RWPE1 (cell line): Measurements from ENCODE around the gene AGAP1.

Experiments used
- CTCF ChIA-PET: fragments of 350-600 bp; sonication (Branson Sonifier 250); formaldehyde crosslinking; extraction: SDS; loops from one replicate; lab custom pipeline; 2021; lab: Yijun Ruan, JAX
- POLR2A ChIA-PET: fragments of 400-600 bp; formaldehyde crosslinking; extraction: SDS; loops from one replicate; lab custom pipeline; 2020; ENCODE audit warnings: antibody characterized with exemption; ENCODE audit not compliant: low non-redundant PET; lab: Yijun Ruan, JAX
- DNase-seq: peaks from one replicate; pipeline ENCODE4 v3.0.0; 2012; ENCODE audit warnings: low spot score
- H3K27ac ChIP-seq: fragments of 450-650 bp; 2 replicates; pipeline ENCODE4 v1.5.1; 2017
- TF ChIP-seq, protein P1 (sequence below): fragments of 450-650 bp; conservative IDR thresholded peaks from 2 replicates; pipeline ENCODE4 v1.5.1; 2017; ENCODE audit warnings: low read depth, mild to moderate bottlenecking

The AGAP1 gene

DNA sequence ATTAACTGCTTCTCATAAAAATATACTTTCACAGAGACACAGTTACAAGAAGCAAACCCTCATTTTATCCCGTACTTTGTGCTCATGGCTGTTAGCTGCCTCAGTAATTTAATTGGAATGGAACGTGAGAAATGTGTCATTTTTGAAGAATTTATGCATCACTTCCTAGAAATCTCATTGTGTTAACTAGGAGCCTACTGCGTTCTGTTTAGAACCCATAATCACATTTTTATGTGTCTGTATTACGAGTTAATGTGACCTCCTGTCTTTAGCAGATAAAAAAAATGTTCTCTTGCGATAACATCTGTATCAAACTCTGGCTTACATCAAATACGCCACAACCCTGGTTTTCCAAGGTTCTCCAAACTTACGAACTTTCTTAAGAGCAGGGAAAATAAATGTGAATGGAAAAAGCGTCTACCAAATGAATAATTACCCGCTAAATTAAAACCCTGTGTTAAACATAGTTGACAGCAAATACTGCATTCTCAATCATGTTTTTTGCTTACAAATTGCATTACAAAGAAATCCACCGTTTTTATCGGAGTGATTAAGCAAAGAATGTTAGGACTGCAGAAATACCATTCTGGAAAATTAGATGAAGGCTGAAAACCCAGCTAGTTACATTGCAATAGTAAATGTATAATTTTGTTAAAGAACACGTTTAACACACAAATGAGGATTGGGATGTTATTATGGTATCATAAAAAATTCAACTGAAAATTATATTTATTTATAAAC is 686.4 kb downstream of the AGAP1 start:
- DNase-seq, result peak; percentile 81
- ChIA-PET POLR2A (no interaction called here), CTCF (interaction anchor here (0.6 to 4.8 kb wide), 13 partner anchors 9 to 953 kb away, joined by 3 to 47 read pairs (median 4); no protein-coding TSS in a partner anchor)
- TF ChIP-seq, protein P1, sequence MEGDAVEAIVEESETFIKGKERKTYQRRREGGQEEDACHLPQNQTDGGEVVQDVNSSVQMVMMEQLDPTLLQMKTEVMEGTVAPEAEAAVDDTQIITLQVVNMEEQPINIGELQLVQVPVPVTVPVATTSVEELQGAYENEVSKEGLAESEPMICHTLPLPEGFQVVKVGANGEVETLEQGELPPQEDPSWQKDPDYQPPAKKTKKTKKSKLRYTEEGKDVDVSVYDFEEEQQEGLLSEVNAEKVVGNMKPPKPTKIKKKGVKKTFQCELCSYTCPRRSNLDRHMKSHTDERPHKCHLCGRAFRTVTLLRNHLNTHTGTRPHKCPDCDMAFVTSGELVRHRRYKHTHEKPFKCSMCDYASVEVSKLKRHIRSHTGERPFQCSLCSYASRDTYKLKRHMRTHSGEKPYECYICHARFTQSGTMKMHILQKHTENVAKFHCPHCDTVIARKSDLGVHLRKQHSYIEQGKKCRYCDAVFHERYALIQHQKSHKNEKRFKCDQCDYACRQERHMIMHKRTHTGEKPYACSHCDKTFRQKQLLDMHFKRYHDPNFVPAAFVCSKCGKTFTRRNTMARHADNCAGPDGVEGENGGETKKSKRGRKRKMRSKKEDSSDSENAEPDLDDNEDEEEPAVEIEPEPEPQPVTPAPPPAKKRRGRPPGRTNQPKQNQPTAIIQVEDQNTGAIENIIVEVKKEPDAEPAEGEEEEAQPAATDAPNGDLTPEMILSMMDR, result no peak
- peak overlapping the region; percentile 68; the same call in 1 of the 2 replicates for H3K27ac ChIP-seq

DNA sequence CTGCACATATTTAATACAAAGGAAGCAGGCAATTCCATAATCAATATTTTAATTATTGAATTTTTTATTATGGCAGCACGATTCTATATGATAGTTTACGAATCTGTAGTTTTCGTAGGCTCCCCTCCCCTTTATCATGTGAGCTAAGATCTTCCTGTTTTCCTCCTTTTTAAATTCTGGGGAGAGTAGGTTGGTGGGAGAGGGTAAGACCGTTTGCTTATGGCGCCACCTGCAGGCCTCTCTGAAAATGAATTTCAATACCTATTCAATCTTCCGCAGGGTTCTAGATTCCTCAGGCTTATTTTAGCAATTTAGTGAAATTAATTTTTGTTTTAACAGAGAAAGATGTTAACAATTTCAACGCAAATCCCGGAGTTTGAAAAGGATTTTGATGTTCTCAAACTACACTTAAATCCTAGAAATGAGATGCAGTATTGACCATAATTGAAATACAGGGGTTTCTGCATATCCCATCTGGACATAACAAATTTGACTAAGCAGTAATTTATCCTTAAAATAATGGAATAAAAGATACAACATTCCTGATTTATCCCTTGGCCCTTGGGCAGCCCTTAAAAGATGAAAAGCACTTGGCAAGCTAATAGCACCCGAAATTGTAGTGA is 687.1 kb downstream of the AGAP1 start:
- CTCF ChIA-PET, result interaction anchor here (0.6 to 4.8 kb wide), 12 partner anchors 8 to 1514 kb away, joined by 3 to 47 read pairs (median 3); no protein-coding TSS in a partner anchor
- H3K27ac ChIP-seq, result no peak overlapping the region
- POLR2A ChIA-PET, result no interaction called here

More for the DNA sequence above, 687.1 kb downstream of the AGAP1 start:
- DNase-seq, result peak; percentile 75
- TF ChIP-seq, protein P1, result peak; percentile 79
